HEK293 (cell line): Measurements from ENCODE around the gene TNIP1.

Experiments used
- PATZ1 ChIP-seq: fragments of 450-650 bp; formaldehyde crosslinking; IDR thresholded peaks from 2 replicates; pipeline ENCODE4 v1.5.1; 2016; ENCODE audit warnings: missing biosample characterization, missing genetic modification characterization
- ZNF473 ChIP-seq: fragments of 450-650 bp; formaldehyde crosslinking; IDR thresholded peaks from 2 replicates; pipeline ENCODE4 v1.5.1; 2017; ENCODE audit warnings: missing biosample characterization, missing genetic modification characterization
- TF ChIP-seq, protein P1 (sequence below): fragments of 450-650 bp; formaldehyde crosslinking; IDR thresholded peaks from 2 replicates; pipeline ENCODE4 v1.5.1; 2016; ENCODE audit warnings: missing biosample characterization, missing genetic modification characterization, low read depth

GRCh38 chr5:151034422-151035379 is 46.1 kb downstream of the TNIP1 start:
- TF ChIP-seq ZNF473 (no peak), PATZ1 (tag by site-specific recombination) (no peak)
- TF ChIP-seq, protein P1, sequence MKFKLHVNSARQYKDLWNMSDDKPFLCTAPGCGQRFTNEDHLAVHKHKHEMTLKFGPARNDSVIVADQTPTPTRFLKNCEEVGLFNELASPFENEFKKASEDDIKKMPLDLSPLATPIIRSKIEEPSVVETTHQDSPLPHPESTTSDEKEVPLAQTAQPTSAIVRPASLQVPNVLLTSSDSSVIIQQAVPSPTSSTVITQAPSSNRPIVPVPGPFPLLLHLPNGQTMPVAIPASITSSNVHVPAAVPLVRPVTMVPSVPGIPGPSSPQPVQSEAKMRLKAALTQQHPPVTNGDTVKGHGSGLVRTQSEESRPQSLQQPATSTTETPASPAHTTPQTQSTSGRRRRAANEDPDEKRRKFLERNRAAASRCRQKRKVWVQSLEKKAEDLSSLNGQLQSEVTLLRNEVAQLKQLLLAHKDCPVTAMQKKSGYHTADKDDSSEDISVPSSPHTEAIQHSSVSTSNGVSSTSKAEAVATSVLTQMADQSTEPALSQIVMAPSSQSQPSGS, result no peak
